ENCODE data around the gene NEU4. TPM values are rescaled to one million over a fixed set of nuclear protein-coding genes. Genes with fewer than 3 reads are reported as not detected.

The NEU4 gene
- total RNA-seq, 1 donor = not detected

GRCh38 chr2:241842620-241843211, 33.7 kb downstream of the NEU4 start:
- DNase-seq (ENCODE audit: insufficient read length, low spot score, missing footprints) = peak; percentile 91
- H3K4me1 ChIP-seq (ENCODE audit: insufficient read depth, low read length) = no peaks in the 10 kb centered on the region
- H3K79me2 ChIP-seq (ENCODE audit: insufficient read depth, low read length) = no peaks in the 10 kb centered on the region
- no peaks in the 10 kb centered on the region for H3K9me3 ChIP-seq (ENCODE audit: low read depth, low read length)
- peak overlapping the region; percentile 43 for H3K4me2 ChIP-seq (ENCODE audit: insufficient read depth, low read length)
- H4K20me1 ChIP-seq (ENCODE audit: insufficient read depth, low read length) = no peaks in the 10 kb centered on the region
- H2AFZ ChIP-seq (ENCODE audit: low read length) = peak overlapping the region; percentile 65
- H3K27me3 ChIP-seq (ENCODE audit: insufficient read depth, low read length) = peaks cover 22% of the 10 kb centered on the region
- H3K4me3 ChIP-seq (ENCODE audit: insufficient read depth, low read length) = peak overlapping the region; percentile 28
- no peak for TF ChIP-seq CTCF (IDR thresholded peaks at IDR 0.05; ENCODE audit: extremely low read depth, low read depth, low read length)
- H3K27ac ChIP-seq (ENCODE audit: low read depth, low read length) = no peak overlapping the region
- H3K36me3 ChIP-seq (ENCODE audit: insufficient read depth, low read length) = no peaks in the 10 kb centered on the region

DNA sequence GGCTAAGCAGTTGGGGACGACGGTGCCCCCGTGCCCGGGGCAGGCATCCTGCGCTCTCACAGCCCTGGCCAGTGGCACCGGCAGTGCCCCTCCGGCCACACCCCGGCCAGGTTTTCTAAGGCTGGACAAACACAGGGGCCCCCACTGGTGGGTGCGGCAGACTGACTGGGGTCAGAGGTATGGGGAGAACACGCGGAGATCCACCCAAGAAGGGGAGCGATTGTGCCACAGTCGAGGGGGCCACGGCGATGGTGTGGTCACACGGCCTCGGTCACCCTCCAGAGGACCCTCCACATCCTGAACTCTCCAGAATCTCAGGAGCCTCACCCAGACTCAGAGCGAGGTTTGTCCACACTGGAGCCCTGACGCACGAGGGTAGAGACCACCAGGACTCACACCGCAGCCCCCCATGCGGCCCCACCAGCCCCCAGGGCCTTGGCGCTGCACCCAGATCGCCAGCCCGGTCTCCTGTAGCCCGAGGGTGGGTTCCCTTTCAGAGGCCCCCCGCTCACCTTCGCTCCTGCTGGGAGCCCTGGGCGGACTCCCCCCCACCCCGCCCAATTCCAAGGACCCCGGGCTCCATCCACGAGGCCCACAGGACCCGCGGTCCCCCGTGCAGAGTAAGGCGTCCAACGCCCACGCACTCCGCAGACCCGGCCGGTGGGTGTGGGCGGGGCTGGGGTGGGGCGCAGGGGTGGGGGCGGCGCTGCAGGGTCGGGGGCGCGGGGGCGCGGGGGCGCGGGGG, 34.5 kb downstream of the NEU4 start:
- Histone ChIP-seq H4K20me1 (ENCODE audit: insufficient read depth, low read length) (no peaks in the 10 kb centered on the region), H3K9me3 (ENCODE audit: low read depth, low read length) (no peaks in the 10 kb centered on the region), H3K27me3 (ENCODE audit: insufficient read depth, low read length) (peaks cover 14% of the 10 kb centered on the region), H2AFZ (ENCODE audit: low read length) (no peak overlapping the region), H3K4me1 (ENCODE audit: insufficient read depth, low read length) (no peaks in the 10 kb centered on the region), H3K4me3 (ENCODE audit: insufficient read depth, low read length) (no peak overlapping the region), H3K27ac (ENCODE audit: low read depth, low read length) (no peak overlapping the region), H3K36me3 (ENCODE audit: insufficient read depth, low read length) (no peaks in the 10 kb centered on the region), H3K79me2 (ENCODE audit: insufficient read depth, low read length) (no peaks in the 10 kb centered on the region), H3K4me2 (ENCODE audit: insufficient read depth, low read length) (peak overlapping the region; percentile 43)
- DNase-seq (ENCODE audit: insufficient read length, low spot score, missing footprints) = peak; percentile 78
- TF ChIP-seq CTCF (IDR thresholded peaks at IDR 0.05; ENCODE audit: extremely low read depth, low read depth, low read length) = no peak

GRCh38 chr2:241844066-241844728, 35.2 kb downstream of the NEU4 start:
- Histone ChIP-seq H3K27ac (ENCODE audit: low read depth, low read length) (no peak overlapping the region), H3K4me3 (ENCODE audit: insufficient read depth, low read length) (peak overlapping the region; percentile 58), H3K36me3 (ENCODE audit: insufficient read depth, low read length) (no peaks in the 10 kb centered on the region), H2AFZ (ENCODE audit: low read length) (peak overlapping the region; percentile 41), H3K27me3 (ENCODE audit: insufficient read depth, low read length) (peaks cover 10% of the 10 kb centered on the region), H3K79me2 (ENCODE audit: insufficient read depth, low read length) (no peaks in the 10 kb centered on the region), H3K4me1 (ENCODE audit: insufficient read depth, low read length) (no peaks in the 10 kb centered on the region), H3K9me3 (ENCODE audit: low read depth, low read length) (no peaks in the 10 kb centered on the region), H4K20me1 (ENCODE audit: insufficient read depth, low read length) (no peaks in the 10 kb centered on the region), H3K4me2 (ENCODE audit: insufficient read depth, low read length) (peak overlapping the region; percentile 80)
- no peak for TF ChIP-seq CTCF (IDR thresholded peaks at IDR 0.05; ENCODE audit: extremely low read depth, low read depth, low read length)
- DNase-seq (ENCODE audit: insufficient read length, low spot score, missing footprints) = peak; percentile 98

All from osteoblast (primary cell).